HG02840 (cell line): ENCODE measurements around the gene ALOX12.
A peak's percentile ranks its signal among the peaks of the same experiment; 100 is the strongest.

Experiments
- ATAC-seq: cut with Tn5 transposase; IDR thresholded peaks from one replicate; pipeline ENCODE4 v1.9.1; 2021; ENCODE audit warnings: mild to moderate bottlenecking, moderate library complexity, moderate number of reproducible peaks; ENCODE audit not compliant: unreplicated experiment, low FRiP score

The ALOX12 gene

DNA sequence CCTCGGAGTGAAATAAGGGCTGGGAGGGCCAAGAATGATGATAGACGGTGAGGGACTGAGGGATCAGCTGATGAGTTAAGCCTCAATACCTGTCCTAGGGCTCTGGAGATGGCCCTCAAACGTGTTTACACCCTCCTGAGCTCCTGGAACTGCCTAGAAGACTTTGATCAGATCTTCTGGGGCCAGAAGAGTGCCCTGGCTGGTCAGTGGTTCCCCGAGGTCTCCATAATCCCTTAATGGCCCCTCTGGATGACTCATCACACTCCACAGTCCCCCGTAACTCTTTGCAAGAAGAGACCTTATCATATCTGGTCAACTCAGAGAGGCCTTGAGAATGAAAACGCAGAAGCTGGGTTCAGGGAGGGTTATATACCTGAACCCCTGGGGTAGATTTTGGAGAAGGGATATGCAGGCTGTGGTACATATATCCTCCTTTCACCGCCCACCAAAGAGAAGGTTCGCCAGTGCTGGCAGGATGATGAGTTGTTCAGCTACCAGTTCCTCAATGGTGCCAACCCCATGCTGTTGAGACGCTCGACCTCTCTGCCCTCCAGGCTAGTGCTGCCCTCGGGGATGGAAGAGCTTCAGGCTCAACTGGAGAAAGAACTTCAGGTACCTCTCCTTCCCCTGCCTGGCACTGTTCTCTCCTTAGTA is 3.1 kb downstream of the ALOX12 start:
- no peak for ATAC-seq

DNA sequence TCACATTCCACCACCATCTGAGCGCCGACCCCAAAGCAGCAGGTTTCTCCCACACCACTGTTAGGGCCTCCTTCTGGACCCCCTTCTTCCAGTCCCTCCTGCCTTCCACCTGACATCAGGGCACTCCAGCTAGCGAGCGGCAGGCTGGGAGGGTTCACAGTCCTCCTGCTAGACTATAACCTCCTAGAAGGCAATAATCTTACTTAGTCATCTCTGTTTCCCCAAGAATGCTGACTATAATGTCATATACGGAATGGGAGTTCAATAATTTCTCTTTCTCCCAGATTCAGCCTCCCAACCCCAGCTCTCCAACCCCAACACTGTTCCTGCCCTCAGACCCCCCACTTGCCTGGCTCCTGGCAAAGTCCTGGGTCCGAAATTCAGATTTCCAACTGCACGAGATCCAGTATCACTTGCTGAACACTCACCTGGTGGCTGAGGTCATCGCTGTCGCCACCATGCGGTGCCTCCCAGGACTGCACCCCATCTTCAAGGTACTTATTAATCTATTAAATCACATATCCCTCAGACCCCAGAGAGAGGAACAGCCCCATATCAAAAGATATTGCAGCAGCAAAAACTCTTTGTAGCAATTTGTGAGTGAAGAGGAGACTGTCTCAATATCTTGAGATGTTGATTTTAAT is 5.6 kb downstream of the ALOX12 start:
- no peak for ATAC-seq

DNA sequence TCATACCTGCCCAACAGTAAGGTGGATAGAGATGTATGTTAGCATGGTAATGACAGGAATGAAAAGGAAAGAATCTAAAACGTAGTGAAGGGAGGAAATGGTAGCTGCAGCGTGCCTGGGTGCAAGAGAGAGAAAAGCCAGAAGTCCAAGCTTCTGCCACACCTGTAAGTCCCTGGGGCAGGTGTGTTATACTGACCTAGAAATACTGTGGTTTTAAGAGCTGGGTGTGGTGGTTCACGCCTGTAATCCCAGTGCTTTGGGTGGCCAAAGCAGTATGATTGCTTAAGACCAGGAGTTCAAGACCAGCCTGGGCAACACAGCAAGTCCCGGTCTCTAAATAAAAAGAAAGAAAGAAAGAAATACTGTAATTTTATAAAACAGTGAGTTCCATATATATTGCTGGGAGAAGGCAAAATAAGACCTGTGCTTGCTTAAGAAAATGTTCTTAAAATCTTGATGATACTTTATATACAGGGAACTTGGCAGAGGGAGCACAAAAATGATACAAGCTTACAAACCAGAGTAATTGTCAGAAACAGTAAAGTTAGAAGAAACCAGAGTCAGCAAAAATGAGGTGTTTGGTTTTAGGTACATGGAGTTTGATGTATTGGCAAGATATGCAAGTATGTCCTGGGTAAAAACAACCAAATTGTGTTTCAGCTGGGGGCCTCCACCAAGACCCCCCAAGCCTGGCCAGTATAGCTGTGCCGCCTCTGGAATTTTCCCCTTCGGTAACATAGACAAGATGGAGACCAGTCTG is 6.6 kb downstream of the ALOX12 start:
- no peak for ATAC-seq

DNA sequence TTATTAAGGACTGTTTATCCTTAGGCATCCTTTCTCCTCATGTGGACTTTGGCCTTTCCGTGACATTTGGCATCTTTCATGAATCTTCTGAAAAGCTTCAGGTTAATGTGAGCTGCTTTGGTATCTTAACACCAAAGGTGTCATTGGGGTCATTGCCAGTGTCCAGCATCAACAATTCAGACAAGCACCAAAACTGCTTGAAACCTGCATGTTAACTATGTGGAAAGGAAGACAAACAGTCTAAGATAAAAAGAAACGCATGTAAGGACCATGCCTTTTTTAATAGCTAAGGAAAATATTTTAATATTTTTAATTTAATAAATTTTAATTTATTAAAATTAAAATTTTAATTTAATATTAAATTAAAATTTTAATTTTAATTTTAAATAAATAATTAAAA is 7.9 kb downstream of the ALOX12 start:
- no peak for ATAC-seq

DNA sequence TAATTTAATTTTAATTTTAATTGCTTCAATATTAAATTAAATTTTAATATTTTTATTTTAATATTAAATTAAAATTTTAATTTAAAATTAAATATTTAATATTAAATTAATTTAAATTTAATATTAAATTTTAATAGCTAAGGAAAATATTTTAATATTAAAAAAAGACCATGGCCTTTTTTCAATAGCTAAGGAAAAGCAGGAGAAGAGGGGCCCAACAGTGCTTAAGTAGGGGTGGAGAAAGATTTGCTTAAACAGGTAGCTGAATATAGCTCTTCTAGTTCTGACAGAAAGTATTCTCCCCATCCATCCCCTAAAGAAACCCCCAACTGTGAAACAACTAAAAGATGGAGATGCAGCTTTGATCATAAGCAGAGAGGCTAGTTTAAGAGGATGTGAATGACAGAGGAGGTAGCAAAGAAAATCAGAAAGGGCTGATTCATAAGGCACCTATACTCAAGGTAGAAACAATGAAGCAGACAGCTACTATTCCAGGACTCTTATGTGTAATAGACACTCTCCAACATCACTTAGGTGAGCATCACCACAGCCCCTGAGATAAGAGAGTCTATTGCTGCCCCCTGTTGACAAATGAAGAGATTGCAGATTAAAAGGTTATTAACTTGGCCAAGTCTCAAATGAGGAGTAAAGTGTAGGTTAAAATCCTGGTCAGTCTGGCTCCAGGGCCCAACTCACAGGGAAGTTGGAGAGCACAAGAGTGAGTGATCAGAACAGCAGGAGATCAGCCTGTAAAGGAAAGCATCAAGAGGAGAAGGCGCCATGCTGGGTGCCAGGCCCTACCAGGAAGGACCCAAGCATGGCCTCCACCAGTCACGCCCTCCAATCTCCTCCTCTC is 8.8 kb downstream of the ALOX12 start:
- no peak for ATAC-seq

DNA sequence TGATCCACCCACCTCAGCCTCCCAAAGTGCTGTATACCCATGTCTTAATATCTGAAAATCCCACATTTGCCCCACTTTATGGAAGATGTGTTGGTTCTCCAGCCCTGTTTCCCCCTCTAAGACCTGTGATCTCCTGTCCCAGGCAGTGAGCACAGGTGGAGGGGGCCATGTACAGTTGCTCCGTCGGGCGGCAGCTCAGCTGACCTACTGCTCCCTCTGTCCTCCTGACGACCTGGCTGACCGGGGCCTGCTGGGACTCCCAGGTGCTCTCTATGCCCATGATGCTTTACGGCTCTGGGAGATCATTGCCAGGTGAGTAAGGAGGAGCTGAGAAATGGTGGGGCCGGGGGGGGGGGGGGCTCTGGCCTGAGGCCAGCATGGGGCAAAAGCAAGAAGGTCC is 9.9 kb downstream of the ALOX12 start:
- ATAC-seq = no peak

DNA sequence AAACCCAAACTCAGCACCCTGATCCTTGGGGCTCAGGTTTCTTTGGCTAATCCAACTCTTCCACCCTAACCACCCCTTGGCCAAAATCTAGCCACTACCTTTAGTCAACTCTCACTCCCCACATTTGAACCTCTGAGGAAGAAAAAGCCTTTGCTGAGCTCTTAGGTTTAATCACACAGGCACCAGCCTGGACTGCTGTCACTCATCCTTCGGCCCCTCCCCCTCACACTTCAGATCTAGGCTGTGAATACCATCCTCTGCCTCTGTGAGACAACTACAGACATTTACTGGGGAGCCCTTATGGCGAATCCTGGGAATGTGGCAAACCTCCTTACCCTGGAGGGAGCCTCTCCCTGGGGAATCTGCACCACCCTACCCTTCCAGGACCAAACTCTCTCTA is 11.3 kb downstream of the ALOX12 start:
- no peak for ATAC-seq

DNA sequence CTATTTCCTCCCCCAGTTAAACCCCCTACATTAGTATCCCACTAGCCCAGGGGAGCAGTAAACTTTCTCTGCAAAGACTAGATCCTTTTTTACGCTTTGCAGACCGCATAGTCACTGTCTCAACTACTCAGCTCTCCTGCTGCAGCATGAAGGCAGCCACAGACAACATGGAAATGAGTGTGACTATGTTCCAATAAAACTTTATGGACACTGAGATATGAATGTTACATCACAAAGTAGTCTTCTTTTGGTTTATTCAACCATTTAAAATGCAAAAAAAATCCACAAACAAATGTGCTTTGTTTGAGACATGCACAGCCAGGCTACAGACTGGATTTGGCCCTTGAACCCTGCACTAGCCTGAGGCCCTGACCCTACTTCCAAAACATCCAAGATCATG is 14.7 kb downstream of the ALOX12 start:
- ATAC-seq = no peak

DNA sequence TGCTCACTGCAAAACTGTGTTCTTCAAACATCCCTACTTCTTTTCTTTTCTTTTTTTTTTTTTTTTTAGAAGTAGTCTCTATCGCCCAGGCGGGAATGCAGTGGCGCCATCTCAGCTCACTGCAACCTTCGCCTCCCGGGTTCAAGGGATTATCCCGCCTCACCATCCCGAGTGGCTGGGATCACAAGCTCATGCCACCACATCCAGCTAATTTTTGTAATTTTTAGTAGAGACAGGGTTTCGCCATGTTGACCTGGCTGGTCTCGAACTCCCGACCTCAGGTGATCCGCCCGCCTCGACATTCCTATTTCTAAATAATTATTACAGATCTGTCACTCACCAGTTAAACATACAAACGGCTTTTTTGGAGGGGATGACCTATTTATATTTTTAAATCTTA is 15.6 kb downstream of the ALOX12 start:
- no peak for ATAC-seq

DNA sequence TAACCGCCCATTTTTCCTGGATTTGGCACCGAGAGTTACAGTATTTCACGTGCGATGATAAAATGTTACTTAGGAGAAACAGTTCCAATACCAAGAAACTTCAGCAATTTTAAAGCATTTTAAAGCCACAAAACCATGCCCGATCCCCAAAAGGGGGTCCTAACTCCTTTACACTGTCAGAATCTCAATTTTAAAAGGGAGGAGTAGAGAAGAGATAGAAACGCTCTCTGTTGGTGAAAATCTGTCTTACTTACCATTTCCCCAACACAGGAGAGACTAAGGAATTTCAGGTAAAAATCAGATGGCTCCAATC is 16.0 kb downstream of the ALOX12 start:
- ATAC-seq = no peak

DNA sequence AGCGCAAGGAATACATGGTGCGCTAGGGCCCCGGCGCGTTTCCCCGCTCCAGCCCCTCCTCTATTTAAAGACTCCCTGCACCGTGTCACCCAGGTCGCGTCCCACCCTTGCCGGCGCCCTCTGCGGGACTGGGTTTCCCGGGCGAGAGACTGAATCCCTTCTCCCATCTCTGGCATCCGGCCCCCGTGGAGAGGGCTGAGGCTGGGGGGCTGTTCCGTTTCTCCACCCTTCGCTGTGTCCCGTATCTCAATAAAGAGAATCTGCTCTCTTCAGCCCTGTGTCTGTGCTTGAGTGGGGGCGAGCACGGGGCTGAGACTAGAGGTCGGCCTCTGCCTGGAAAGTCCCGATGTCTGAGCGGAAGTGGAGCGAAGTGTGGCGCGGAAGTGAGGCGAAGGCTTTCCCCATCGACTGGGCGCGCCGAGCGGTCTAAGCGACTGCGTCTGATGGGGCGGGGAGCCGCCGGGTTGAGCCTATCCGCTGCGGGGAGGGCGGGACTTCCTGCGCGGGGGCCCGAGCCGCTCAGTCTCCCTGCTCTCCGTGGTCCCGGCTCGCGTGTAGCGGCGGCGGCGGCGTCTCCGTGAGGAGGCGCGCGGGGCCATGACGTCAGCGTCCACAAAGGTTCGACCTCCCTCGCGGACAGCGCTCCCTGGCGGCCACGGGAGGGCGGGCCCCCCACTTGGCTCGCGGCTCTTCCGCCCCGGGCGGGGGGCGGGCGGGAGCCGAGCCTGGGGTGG is 18.6 kb downstream of the ALOX12 start:
- peak; percentile 80 for ATAC-seq

DNA sequence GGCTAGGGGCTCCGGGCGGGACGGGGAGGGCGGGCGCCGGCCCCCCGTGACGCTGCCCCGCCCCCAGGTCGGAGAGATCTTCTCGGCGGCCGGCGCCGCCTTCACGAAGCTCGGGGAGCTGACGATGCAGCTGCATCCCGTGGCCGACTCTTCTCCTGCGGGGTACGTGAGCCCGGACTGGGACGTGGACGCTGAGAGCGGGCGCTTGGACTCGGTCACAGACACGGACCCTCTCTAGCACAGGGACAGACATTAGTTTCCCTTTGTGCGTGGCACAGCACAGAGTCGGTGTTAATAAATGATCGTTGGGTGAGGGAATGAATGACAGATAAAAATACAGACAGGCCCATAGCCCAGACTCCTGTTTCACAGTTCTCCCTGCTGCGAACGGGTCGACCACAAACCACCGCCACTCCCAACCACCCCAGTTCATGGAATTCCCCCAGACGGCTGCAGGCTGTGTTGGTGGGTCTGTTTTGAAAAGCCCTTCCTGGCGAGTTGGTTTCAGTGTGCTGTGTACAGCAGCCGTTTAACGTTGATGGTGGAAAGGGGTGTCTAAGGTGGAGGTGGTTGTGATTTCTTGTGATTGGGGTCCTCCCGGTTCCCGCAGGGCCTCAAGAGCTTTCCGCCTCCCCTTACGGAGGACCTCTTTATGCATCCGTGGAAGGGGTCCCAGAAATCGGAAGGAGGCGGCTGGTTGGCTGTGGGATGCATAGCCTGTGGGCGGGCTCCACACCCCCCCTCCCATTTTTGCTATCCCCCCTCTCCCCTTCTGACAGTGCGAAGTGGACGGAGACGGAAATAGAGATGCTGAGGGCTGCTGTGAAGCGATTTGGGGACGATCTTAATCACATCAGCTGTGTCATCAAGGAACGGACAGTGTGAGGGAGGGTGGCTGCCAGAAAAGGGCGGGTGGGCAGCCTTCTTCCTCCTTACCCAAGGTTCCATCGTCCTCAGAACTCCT is 19.4 kb downstream of the ALOX12 start:
- ATAC-seq = peak; percentile 13

DNA sequence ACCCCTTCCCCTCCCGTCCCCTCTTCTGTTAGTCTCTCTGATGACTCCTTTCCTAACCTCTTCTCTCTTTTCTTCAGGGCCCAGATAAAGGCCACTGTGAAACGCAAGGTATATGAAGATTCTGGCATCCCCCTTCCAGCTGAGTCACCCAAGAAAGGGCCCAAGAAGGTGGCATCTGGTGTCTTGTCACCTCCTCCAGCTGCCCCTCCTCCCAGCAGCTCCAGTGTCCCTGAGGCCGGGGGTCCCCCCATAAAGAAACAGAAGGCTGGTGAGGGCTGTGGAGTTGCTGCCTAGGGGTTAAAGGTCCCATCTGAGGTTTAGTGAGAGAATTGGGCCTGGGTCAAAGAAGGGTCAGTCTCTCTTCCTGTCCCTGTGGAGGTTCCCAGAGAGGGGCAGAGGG is 20.6 kb downstream of the ALOX12 start:
- ATAC-seq = no peak

DNA sequence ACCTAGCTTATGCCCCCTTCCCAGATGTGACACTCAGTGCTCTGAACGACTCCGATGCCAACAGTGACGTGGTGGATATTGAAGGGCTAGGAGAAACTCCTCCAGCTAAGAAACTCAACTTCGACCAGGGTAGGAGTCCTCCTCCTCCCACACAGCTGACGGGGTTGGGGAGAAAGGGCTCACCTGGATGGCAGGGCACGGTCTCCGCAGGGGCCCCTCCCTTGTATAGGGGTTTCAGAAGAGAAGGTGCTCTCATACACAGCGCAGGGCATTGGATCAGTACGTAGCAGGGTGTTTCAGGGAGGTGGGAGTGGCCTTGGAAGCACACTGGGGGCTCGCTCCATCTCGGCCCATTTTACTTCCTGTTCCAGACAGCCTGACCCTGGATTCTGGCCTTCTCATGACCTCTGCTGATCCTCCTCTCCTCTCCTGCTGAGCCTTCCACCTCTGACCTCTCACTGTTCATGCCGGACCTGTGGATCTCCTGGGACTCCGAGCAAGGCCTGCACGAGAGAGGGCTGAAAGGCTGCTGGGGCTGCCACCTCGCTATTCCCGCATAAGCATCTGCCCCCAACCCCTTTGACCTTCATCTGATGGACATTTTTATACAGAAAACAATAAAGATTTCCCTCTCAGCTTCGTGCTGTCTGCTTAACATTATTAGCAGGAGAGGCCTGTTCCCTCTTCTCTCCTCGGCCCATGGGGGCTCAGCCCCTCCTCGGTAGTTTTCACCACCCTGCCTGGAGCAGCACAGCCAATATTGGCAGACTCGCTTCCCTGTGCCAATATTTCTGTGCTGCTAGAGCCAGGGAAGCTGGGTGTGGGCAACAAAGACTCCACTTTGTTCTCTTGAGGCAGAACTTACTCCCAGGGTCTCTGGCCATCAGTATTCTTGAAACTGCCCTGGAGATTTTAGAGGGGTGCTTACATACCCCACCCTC is 21.3 kb downstream of the ALOX12 start:
- ATAC-seq = no peak

DNA sequence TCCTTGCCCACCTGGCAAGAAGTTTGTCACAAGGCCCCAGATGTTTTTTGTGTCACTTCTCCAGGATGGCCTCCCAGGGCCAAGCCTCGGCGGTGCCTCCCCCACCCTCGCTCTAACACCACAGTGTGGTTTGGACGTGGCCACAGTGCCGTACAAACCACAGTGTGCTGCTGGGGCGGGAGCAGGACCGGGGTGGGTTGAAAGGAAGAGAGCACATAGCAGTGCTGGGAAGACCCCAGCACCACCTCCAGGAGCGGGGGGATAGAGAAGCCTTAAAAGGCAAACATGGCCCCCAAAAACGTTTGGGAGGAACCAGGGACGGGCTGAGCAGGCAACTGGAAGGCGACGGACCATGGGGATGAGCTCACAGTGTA is 22.0 kb downstream of the ALOX12 start:
- no peak for ATAC-seq

DNA sequence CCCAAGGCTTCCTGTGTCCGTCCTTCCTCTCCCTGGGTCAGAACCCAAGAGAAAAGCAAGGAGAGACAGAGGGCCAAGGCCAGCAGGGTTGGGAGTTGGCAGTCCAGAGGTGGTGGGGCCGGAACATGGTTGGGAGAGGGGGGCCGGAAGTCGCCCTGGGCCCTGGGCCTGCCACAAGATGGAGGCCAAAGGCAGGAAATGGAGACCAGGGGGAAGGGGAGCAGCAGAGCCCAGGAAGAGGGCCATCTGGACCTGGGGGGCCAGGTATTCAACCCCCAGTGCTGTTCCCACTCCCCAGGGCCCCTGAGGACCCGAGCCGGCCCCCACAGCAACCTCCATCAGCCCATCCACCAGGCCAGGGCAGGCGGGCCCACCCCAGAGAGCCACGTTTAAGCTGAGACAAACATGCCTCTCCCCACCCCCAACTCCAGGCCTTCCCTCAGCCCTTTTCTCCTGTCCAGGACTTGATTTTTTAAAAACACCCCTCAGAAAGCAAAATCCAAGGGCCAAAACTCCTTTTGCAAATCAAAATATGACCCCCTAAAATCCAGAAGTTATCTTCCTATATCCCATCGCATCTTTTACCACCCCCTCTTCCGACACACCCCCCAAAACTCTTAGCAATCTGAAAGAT is 22.6 kb downstream of the ALOX12 start:
- no peak for ATAC-seq

DNA sequence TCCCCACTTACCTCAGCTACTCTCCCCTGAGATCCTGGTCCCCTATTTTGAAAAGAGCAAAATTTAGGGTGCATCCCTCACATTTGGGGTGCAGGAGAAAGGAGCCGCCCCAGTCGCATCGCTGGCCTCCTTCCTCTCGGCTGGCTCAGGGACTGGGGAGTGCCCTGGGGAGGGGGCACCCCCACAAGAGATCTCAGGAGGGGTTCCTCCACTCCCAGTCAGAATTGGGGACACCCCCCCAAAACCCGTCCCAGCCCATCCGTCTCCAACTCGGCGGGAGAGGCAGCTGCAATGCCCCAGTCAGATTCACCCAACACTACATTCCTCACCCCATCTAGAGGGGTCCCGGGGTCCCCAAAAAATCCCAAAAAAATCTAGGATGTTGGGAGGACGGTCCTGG is 23.5 kb downstream of the ALOX12 start:
- no peak for ATAC-seq
